ENCODE results near the gene UGT1A10.
"Not testable (repeated sequence)": the region's sequence is repeated elsewhere in the genome, so short reads cannot be mapped to it uniquely, and the experiment has no call there.

DNA sequence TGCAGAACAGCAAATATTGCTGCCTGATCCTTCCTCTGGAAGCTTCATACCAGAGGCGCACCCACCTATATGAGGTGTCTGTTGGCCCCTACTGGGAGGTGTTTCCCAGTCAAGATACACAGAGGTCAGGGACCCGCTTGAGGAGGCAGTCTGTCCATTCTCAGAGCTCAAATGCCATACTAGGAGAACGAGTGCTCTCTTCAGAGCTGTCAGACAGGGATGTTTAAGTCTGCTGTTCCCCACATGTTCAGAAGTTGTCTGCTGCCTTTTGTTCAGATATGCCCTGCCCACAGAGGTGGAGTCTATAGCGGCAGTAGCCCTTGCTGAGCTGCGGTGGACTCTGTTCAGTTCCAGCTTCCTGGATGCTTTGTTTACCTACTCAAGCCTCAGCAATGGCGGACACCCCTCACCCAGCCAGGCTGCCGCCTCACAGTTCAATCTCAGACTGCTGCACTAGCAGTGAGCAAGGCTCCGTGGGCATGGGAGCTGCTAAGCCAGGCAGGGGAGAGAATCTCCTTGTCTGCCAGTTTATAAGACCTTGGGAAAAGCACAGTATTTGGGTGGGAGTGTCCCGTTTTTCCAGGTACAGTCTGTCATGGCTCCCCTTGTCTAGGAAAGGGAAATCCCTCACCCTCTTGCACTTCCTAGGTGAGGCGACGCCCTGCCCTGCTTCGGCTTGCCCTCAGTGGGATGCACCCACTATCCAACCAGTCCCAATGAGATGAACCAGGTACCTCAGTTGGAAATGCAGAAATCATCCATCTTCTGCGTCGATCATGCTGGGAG is 100.8 kb downstream of the UGT1A10 start:
- TF ChIP-seq, protein P1, sequence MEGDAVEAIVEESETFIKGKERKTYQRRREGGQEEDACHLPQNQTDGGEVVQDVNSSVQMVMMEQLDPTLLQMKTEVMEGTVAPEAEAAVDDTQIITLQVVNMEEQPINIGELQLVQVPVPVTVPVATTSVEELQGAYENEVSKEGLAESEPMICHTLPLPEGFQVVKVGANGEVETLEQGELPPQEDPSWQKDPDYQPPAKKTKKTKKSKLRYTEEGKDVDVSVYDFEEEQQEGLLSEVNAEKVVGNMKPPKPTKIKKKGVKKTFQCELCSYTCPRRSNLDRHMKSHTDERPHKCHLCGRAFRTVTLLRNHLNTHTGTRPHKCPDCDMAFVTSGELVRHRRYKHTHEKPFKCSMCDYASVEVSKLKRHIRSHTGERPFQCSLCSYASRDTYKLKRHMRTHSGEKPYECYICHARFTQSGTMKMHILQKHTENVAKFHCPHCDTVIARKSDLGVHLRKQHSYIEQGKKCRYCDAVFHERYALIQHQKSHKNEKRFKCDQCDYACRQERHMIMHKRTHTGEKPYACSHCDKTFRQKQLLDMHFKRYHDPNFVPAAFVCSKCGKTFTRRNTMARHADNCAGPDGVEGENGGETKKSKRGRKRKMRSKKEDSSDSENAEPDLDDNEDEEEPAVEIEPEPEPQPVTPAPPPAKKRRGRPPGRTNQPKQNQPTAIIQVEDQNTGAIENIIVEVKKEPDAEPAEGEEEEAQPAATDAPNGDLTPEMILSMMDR (IDR thresholded peaks at IDR 0.05) = not testable (repeated sequence)
- TF ChIP-seq ZFX (IDR thresholded peaks at IDR 0.05; ENCODE audit: borderline replicate concordance) = not testable (repeated sequence)
